SK-N-SH treated with all-trans-retinoic acid at 6 μM for 48 hours (cell line): ENCODE data around the gene EDAR.

ENCODE experiments used
- ARNTL ChIP-seq: fragments of 450-650 bp; formaldehyde crosslinking; IDR thresholded peaks from 2 replicates; pipeline ENCODE4 v1.5.0; 2020; ENCODE audit warnings: low read depth, mild to moderate bottlenecking, moderate library complexity, borderline replicate concordance
- CREB5 ChIP-seq: fragments of 250-450 bp; sonication (Bioruptor Pico); IDR thresholded peaks from 2 replicates; pipeline ENCODE4 v1.5.1; 2020; ENCODE audit warnings: low read depth, mild to moderate bottlenecking, moderate library complexity
- ISL1 ChIP-seq: fragments of 250-450 bp; sonication (Bioruptor Pico); IDR thresholded peaks from 2 replicates; pipeline ENCODE4 v2.1.2; 2022; ENCODE audit warnings: mild to moderate bottlenecking, moderate library complexity
- OSR1 ChIP-seq: fragments of 250-450 bp; sonication (Bioruptor Pico); IDR thresholded peaks from 2 replicates; pipeline ENCODE4 v1.8.0; 2022; ENCODE audit warnings: moderate library complexity, mild to moderate bottlenecking, inconsistent platforms
- PATZ1 ChIP-seq: fragments of 250-450 bp; sonication (Bioruptor Pico); IDR thresholded peaks from 2 replicates; pipeline ENCODE4 v1.8.0; 2020; ENCODE audit warnings: mild to moderate bottlenecking, moderate library complexity, borderline replicate concordance
- POU6F1 ChIP-seq: fragments of 250-450 bp; sonication (Bioruptor Pico); IDR thresholded peaks from 2 replicates; pipeline ENCODE4 v1.8.0; 2021; ENCODE audit warnings: low read depth, mild to moderate bottlenecking, moderate library complexity, borderline replicate concordance
- PPARA ChIP-seq: fragments of 250-450 bp; sonication (Bioruptor Pico); IDR thresholded peaks from 2 replicates; pipeline ENCODE4 v1.5.0; 2020; ENCODE audit warnings: mild to moderate bottlenecking, borderline replicate concordance
- SNAI2 ChIP-seq: fragments of 250-450 bp; sonication (Bioruptor Pico); IDR thresholded peaks from 2 replicates; pipeline ENCODE4 v1.5.0; 2020; ENCODE audit warnings: mild to moderate bottlenecking, moderate library complexity
- ZFP3 ChIP-seq: fragments of 250-450 bp; sonication (Bioruptor Pico); IDR thresholded peaks from 2 replicates; pipeline ENCODE4 v1.5.0; 2020; ENCODE audit warnings: mild to moderate bottlenecking, moderate library complexity
- ZFP30 ChIP-seq: fragments of 450-650 bp; formaldehyde crosslinking; IDR thresholded peaks from 2 replicates; pipeline ENCODE4 v1.5.0; 2022; ENCODE audit warnings: mild to moderate bottlenecking, moderate library complexity
- ZNF565 ChIP-seq: fragments of 450-650 bp; formaldehyde crosslinking; conservative IDR thresholded peaks from 2 replicates; pipeline ENCODE4 v1.5.0; 2020; ENCODE audit warnings: low read depth, mild to moderate bottlenecking, moderate library complexity

GRCh38 chr2:108946442-108946841, 42.6 kb downstream of the EDAR start:
- TF ChIP-seq CREB5 (CRISPR knock-in tag), result no peak
- TF ChIP-seq PATZ1 (CRISPR knock-in tag), result no peak
- TF ChIP-seq ARNTL, result no peak
- no peak for TF ChIP-seq ZFP3 (CRISPR knock-in tag)
- no peak for TF ChIP-seq OSR1 (CRISPR knock-in tag)
- no peak for TF ChIP-seq POU6F1 (CRISPR knock-in tag)
- TF ChIP-seq ISL1 (CRISPR knock-in tag), result no peak
- TF ChIP-seq ZNF565 (CRISPR knock-in tag), result no peak
- no peak for TF ChIP-seq SNAI2
- TF ChIP-seq PPARA (CRISPR knock-in tag), result no peak
- TF ChIP-seq ZFP30, result no peak
